ENCODE measurements around the gene MYL6B.
"Not testable (repeated sequence)": the region's sequence is repeated elsewhere in the genome, so short reads cannot be mapped to it uniquely, and the experiment has no call there.

Gene MYL6B

DNA sequence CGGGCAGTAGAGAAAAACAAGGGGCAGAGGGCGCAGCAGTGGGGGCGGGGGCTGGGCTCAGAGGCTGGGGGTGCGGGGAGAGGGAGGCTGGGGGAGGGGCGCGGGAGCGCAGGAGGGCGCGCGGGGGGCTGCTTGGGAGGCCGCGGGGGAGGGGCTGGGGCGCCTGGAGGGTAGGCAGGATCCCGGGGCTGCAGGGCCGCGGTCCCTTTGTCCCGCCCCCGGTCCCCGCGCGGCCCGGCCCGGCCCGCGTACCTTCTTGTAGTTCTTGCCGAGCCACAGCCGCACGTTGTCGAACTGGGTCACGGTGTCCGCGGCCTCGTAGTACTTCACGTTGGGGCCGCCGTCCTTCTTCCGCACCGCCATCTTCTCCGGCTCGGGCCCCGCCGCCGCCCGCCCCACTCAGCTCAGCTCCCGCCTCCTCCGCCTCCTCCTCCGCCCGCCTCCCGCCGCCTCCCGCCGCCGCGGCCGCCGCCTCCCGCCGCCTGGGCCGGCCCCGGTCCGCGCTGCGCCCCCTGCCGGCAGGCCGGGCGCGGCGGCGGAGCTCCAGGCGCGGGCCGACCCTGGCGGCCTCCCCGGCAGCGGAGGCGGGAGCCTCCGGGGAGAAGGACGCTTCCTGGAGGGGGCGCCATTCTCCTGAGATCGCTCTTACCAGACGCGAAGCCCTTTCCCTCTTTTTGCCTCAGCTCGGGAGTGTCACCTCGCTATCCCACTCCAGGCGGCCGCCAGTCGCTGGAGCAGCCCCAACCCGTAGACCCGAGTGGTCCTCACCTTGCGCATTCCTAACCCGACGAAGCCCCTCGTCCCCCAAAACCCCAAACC is 36.9 kb downstream of the MYL6B start, which contains the start of gene SMARCC2:
TSS of gene SMARCC2 (minus strand) at position 385 of the 819 bp plus-strand sequence. CDS start at position 363, 22 bp downstream.
- DNase-seq = peak; percentile 96
- Histone ChIP-seq H3K4me3 (ENCODE audit: low read depth, low read length) (peak within 1 kb of the TSS; percentile 92), H3K36me3 (peaks cover 18% of the 10 kb centered on the region), H3K27me3 (no peaks in the 10 kb centered on the region), H3K4me1 (no peaks in the 10 kb centered on the region), H3K9me3 (no peaks in the 10 kb centered on the region)
- TF ChIP-seq, protein P1, sequence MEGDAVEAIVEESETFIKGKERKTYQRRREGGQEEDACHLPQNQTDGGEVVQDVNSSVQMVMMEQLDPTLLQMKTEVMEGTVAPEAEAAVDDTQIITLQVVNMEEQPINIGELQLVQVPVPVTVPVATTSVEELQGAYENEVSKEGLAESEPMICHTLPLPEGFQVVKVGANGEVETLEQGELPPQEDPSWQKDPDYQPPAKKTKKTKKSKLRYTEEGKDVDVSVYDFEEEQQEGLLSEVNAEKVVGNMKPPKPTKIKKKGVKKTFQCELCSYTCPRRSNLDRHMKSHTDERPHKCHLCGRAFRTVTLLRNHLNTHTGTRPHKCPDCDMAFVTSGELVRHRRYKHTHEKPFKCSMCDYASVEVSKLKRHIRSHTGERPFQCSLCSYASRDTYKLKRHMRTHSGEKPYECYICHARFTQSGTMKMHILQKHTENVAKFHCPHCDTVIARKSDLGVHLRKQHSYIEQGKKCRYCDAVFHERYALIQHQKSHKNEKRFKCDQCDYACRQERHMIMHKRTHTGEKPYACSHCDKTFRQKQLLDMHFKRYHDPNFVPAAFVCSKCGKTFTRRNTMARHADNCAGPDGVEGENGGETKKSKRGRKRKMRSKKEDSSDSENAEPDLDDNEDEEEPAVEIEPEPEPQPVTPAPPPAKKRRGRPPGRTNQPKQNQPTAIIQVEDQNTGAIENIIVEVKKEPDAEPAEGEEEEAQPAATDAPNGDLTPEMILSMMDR (IDR thresholded peaks at IDR 0.05; ENCODE audit: low read depth, low read length) = peak; percentile 74

DNA sequence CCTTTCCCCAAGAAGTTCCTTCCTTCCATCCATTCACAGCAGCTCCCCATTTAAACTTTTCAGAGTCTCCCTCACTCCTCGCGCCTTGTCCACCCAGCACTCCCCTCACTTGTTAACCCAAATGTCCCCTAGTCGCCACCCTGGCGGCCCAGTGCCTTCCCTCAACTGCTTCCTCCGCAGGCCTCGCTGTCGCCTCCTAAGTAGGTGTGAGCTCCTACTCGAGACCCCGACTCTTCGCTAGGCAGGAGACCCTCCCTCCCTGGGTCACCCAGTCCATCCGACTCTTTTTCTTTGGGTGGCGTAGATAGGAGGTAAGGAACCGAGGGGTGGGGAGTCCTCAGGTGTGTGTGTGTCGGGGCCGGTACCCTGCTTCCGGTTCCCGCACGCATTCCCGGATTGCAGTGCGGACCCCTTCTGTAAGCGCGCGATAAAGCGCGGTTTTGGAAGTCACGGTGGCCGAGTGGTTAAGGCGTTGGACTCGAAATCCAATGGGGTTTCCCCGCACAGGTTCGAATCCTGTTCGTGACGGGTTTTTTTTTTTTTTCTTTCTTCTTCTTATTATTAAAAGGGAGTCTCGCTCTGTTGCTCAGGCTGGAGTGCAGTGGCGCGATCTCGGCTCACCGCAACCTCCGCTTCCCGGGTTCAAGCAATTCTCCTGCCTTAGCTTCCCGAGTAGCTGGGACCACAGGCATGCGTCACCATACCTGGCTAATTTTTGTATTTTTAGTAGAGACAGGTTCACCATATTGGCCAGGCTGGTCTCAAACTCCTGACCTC is 37.7 kb downstream of the MYL6B start:
- H3K36me3 ChIP-seq = peaks cover 10% of the 10 kb centered on the region
- no peaks in the 10 kb centered on the region for H3K4me1 ChIP-seq
- peak overlapping the region; percentile 92 for H3K4me3 ChIP-seq (ENCODE audit: low read depth, low read length)
- TF ChIP-seq, protein P1 (IDR thresholded peaks at IDR 0.05; ENCODE audit: low read depth, low read length) = no peak
- no peaks in the 10 kb centered on the region for H3K27me3 ChIP-seq
- no peaks in the 10 kb centered on the region for H3K9me3 ChIP-seq
- DNase-seq = peak; percentile 79

DNA sequence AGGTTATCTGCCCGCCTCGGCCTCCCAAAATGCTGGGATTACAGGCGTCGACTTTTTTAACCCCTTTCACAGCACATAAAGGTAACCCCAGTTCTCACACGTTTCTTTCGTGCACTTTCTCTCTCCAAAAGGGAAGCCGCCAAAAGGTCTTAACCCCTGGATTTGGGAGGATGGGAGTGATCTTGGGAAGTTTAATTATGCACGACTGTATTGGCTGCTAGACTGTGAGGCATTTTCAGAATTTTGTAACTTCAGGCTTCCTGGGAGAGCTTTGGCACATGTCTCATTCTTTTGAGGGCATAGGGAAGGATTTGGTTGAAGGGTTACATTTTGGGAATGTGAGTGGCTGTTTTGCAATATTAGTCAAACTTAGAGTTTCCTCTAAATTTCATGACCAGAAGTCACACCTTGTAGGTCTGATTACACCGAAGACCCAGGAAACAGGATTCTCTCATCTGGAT is 38.3 kb downstream of the MYL6B start:
- H3K9me3 ChIP-seq = no peaks in the 10 kb centered on the region
- TF ChIP-seq, protein P1 (IDR thresholded peaks at IDR 0.05; ENCODE audit: low read depth, low read length) = no peak
- H3K36me3 ChIP-seq = peaks cover 7% of the 10 kb centered on the region
- DNase-seq = no peak
- no peaks in the 10 kb centered on the region for H3K4me1 ChIP-seq
- peak overlapping the region; percentile 92 for H3K4me3 ChIP-seq (ENCODE audit: low read depth, low read length)
- no peaks in the 10 kb centered on the region for H3K27me3 ChIP-seq

DNA sequence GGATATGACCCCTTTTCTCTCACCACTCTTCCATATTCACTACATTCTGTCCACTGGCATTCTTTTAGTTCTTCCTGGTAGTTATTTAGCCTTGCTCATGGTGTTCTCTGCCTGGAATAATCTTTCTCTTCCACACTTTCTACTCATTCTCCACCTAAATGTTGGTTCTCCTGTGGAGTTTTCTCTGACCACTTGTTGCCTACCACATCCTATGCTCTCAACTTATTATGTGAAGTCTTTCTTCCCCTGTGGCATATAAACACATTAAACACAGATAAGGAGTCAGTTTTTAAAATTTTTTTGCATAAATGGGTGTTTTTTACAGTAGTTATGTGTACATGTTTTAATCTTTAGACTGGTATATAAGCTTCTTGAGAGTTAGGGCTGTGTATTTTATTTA is 40.2 kb downstream of the MYL6B start:
- Histone ChIP-seq H3K4me3 (ENCODE audit: low read depth, low read length) (no peak overlapping the region), H3K36me3 (no peaks in the 10 kb centered on the region; the same call in 1 of the 2 replicates), H3K4me1 (no peaks in the 10 kb centered on the region), H3K27me3 (no peaks in the 10 kb centered on the region), H3K9me3 (no peaks in the 10 kb centered on the region)
- TF ChIP-seq, protein P1 (IDR thresholded peaks at IDR 0.05; ENCODE audit: low read depth, low read length) = no peak
- DNase-seq = no peak

DNA sequence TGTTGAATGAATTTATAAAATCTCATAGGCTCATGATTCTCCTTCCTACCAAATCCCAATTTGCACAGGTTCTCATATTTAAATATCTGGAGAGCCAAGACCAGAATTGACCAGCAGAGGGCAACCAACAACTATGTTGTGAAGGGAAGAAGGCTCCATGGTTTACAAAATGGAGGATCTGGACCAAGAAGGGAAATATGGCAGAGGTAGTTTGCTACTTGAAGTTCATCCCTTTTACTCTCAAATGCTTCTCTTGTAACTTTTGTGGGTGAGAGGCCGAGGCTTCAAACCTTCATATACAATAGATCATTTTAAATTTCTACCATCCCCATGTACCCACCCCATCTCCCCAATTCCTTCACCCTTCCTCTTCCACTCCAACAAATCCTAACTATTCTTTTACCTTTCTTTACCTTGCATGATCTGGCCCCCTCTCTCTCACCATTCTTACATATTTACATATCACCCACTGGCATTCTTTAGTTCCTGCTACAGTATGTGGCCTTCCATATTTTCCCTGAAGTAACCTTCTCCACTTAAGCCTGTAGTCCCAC is 40.7 kb downstream of the MYL6B start:
- TF ChIP-seq, protein P1 (IDR thresholded peaks at IDR 0.05; ENCODE audit: low read depth, low read length) = peak; percentile 90
- Histone ChIP-seq H3K9me3 (no peaks in the 10 kb centered on the region), H3K36me3 (no peaks in the 10 kb centered on the region; the same call in 1 of the 2 replicates), H3K4me3 (ENCODE audit: low read depth, low read length) (no peak overlapping the region), H3K4me1 (no peaks in the 10 kb centered on the region), H3K27me3 (no peaks in the 10 kb centered on the region)
- peak; percentile 86 for DNase-seq

DNA sequence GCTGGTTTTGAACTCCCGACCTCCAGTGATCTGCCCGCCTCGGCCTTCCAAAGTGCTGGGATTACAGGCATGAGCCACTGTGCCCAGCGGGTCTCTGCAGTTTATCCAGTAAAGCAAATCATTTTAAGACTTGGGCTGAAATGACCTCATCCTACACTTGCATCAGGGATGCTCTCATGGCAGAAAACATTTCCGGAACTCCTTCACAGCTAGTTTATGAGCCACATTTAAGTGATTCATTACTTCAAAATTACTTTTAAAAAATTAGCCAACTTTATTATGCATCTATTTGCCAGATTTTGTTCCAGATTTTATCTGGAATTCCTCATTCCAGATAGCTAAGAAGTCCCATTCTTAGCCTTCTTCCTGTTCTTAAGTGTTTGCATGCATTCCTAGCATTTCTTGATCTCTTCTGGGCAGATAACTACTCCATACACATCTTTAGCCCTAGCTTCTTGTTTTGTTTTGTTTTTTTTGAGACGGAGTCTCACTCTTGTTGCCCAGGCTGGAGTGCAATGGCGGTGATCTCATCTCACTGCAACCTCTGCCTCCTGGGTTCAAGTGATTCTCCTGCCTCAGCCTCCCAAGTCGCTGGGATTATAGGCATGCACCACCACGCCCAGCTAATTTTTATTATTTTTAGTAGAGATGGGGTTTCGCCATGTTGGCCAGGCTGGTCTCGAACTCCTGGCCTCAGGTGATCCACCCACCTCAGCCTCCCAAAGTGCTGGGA is 44.6 kb downstream of the MYL6B start:
- not testable (repeated sequence) for H3K4me1 ChIP-seq; DNase-seq; H3K9me3 ChIP-seq; H3K4me3 ChIP-seq (ENCODE audit: low read depth, low read length); H3K27me3 ChIP-seq; H3K36me3 ChIP-seq
